Body of pancreas (tissue), 4 donors: ENCODE data around the gene APH1A. TPM values are rescaled to one million over a fixed set of nuclear protein-coding genes. Genes with fewer than 3 reads are reported as not detected.
A peak's percentile ranks its signal among the peaks of the same experiment; 100 is the strongest.

Experiments used
- ATAC-seq: fragments of 150-250 bp; one replicate; pipeline ENCODE4 v1.9.1; 2016
- DNase-seq, 4 donors: peaks; one replicate each; pipeline ENCODE4 v3.0.0-alpha.2; 2019
- H3K27ac ChIP-seq, 4 donors: fragments of 200-600 bp; sonication (generic); 1 replicate in 3 of 4; 2 replicates in 1 of 4; pipeline versions ENCODE4 v1.5.1 to v1.6.1; 2016 to 2019; ENCODE audit warnings: mild to moderate bottlenecking in 1 of 4, mixed read lengths in 1 of 4, moderate library complexity in 1 of 4
- H3K27me3 ChIP-seq, 2 donors: fragments of 200-600 bp; sonication (generic); one replicate each; pipeline ENCODE4 v1.6.0; 2016; ENCODE audit warnings: mild to moderate bottlenecking in 1 of 2
- H3K36me3 ChIP-seq, 2 donors: fragments of 200-600 bp; sonication (generic); replicated peaks in 1 of 2; 2 replicates each; pipeline ENCODE4 v1.5.1; 2016; ENCODE audit warnings: low read depth in 2 of 2; ENCODE audit not compliant: insufficient read depth in 1 of 2
- H3K4me1 ChIP-seq: fragments of 200-600 bp; sonication (generic); one replicate; pipeline ENCODE4 v1.6.0; 2016
- H3K4me3 ChIP-seq, 2 donors: fragments of 200-600 bp; sonication (generic); 1 replicate in 1 of 2; 2 replicates in 1 of 2; pipeline ENCODE4 v1.5.1; 2016 to 2019
- H3K9me3 ChIP-seq, 3 donors: fragments of 200-600 bp; sonication (generic); 1 replicate in 2 of 3; 2 replicates in 1 of 3; pipeline ENCODE4 v1.5.1; 2016
- POLR2A ChIP-seq, 3 donors: fragments of 450-650 bp; IDR thresholded peaks; one replicate each; pipeline ENCODE4 v1.6.1; 2016; ENCODE audit warnings: antibody characterized with exemption in 3 of 3, mild to moderate bottlenecking in 2 of 3
- WGBS, 2 donors: methylation state at CpG; one replicate each; pipeline ENCODE4 v1.1.5; 2017; 5-methylcytosine and 5-hydroxymethylcytosine counted together
- intact Hi-C: fragments of 100-400 bp; cut with DNase I; formaldehyde crosslinking; loops from one replicate; pipeline ENCODE4 v1.15.1; 2023
- total RNA-seq, 2 donors: library from RNA; depleted of rRNA; stranded (reverse); fragments of >200 nt; gene quantifications; one replicate each; pipeline ENCODE4 v1.1.0, GENCODE V29; 2016
- TF ChIP-seq, protein P1 (sequence below), 7 experiments: fragments of 450-650 bp in 4 of 7; fragments of 200-600 bp in 3 of 7; sonication (generic) in 3 of 7; IDR thresholded peaks; one replicate each; pipeline ENCODE4 v1.5.1; 2016 to 2019; ENCODE audit warnings: antibody characterized with exemption in 7 of 7

Gene APH1A
- total RNA-seq, 2 donors from 2014 or later: 33.0 to 56.6 TPM

DNA sequence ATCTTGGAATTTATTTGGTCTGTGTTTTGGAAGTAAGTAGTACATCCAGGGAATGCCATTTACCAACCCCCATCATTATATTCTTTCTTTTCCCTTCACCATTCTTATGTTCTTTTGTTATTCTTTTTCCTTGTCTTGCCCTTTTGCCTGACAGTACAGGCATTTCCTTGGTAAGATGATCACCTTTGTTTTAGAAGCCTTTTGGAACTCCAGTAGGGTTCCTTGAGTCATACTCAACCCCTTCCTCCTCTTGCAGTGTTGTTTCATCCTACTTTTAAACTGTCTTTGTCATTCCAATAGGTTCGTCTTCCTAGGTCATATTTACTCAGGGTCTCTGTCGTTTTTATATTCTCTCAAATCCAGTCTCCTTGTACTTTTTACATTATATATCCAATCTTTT, 34.1 kb upstream of the APH1A start:
- Histone ChIP-seq H3K36me3 (peaks cover 11 to 14% of the 10 kb centered on the region in 2 donors), H3K4me3 (no peak overlapping the region), H3K9me3 (no peaks in the 10 kb centered on the region), H3K4me1 (no peaks in the 10 kb centered on the region), H3K27me3 (no peaks in the 10 kb centered on the region), H3K27ac (no peak overlapping the region)
- ATAC-seq: no peak
- TF ChIP-seq POLR2A (IDR thresholded peaks at IDR 0.05): no peak
- TF ChIP-seq, protein P1, sequence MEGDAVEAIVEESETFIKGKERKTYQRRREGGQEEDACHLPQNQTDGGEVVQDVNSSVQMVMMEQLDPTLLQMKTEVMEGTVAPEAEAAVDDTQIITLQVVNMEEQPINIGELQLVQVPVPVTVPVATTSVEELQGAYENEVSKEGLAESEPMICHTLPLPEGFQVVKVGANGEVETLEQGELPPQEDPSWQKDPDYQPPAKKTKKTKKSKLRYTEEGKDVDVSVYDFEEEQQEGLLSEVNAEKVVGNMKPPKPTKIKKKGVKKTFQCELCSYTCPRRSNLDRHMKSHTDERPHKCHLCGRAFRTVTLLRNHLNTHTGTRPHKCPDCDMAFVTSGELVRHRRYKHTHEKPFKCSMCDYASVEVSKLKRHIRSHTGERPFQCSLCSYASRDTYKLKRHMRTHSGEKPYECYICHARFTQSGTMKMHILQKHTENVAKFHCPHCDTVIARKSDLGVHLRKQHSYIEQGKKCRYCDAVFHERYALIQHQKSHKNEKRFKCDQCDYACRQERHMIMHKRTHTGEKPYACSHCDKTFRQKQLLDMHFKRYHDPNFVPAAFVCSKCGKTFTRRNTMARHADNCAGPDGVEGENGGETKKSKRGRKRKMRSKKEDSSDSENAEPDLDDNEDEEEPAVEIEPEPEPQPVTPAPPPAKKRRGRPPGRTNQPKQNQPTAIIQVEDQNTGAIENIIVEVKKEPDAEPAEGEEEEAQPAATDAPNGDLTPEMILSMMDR (IDR thresholded peaks at IDR 0.05): no peak
- intact Hi-C loops: no loop called here
- WGBS, 2 donors: 67 to 71% methylated on average over 2 of the region's 2 CpGs
- no peak for DNase-seq

DNA sequence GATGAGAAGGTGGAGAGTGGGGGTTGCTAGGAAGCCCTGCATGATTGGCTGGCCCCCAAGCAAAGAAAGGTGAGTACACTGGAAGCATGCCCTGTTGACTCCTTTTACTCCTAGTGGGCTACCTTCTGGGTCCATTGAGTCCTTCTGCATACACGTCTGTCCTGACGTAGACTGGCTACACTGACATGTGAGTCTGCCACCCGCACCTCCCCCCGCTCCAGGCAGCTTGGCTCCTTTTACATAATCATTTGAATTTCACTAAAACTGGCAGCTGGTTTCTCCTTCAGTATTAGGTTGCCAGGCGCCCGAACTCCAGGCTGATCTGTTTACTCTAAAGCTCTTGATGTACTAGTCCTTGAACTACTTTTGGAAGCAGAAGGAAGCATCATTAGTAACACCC, 33.5 kb upstream of the APH1A start:
- ATAC-seq: no peak
- Histone ChIP-seq H3K27me3 (no peaks in the 10 kb centered on the region), H3K27ac (no peak overlapping the region), H3K9me3 (no peaks in the 10 kb centered on the region), H3K4me3 (no peak overlapping the region), H3K4me1 (no peaks in the 10 kb centered on the region), H3K36me3 (peaks cover 7 to 14% of the 10 kb centered on the region in 2 donors)
- peak in 1 of 4 donors; percentile 19 for DNase-seq
- intact Hi-C loops: no loop called here
- 85 to 89% methylated on average over 6 of the region's 6 CpGs for WGBS, 2 donors
- no peak for TF ChIP-seq POLR2A (IDR thresholded peaks at IDR 0.05)
- TF ChIP-seq, protein P1 (IDR thresholded peaks at IDR 0.05): no peak

DNA sequence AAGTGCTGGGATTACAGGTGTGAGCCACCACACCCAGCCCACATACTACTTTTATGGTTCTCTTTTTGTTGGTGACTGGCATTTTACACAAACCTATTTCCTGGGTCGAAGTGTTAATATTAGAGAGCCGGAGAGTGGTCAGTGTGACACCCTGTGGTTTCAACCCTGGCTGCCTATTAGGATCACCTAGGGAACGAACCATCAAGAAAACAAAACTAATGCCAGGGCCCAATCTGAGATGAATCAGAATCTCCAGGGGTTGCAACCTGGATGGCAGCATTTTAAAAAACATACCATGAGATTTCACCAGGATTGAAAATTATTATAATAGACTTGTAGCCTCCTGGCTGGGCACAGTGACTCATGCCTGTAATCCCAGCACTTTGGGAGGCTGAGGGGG, 30.9 kb upstream of the APH1A start:
- WGBS, 2 donors: 95 to 100% methylated on average over 3 of the region's 3 CpGs
- no peaks in the 10 kb centered on the region for H3K27me3 ChIP-seq
- no peaks in the 10 kb centered on the region for H3K9me3 ChIP-seq
- TF ChIP-seq POLR2A (IDR thresholded peaks at IDR 0.05): no peak
- TF ChIP-seq, protein P1 (IDR thresholded peaks at IDR 0.05): no peak
- no peak overlapping the region for H3K27ac ChIP-seq
- no peak for ATAC-seq
- no peak overlapping the region for H3K4me3 ChIP-seq
- intact Hi-C loops: no loop called here
- H3K36me3 ChIP-seq: peaks cover 7 to 14% of the 10 kb centered on the region in 2 donors
- no peak for DNase-seq
- no peaks in the 10 kb centered on the region for H3K4me1 ChIP-seq

DNA sequence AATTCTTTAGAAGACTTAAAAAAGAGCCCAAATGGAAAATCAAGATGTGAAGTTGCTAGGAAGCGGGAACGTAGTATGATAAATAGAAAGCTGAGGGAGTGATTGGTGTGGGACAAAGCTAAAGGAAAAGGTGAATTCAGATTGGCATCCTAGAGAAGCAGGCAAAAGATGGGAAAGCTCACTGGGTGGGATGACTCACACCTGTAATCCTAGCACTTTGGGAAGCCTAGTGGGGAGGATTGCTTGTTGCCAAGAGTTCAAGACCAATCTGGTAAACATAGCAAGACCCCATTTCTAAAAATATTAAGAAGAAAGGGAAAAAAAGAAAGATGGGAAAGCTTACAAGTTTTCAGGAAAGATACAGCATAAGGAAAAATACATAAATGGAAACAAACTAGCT, 26.7 kb upstream of the APH1A start:
- Histone ChIP-seq H3K4me1 (peaks cover 17% of the 10 kb centered on the region), H3K27ac (no peak overlapping the region), H3K36me3 (no peaks in the 10 kb centered on the region), H3K27me3 (no peaks in the 10 kb centered on the region), H3K4me3 (no peak overlapping the region), H3K9me3 (no peaks in the 10 kb centered on the region)
- no peak for TF ChIP-seq POLR2A (IDR thresholded peaks at IDR 0.05)
- TF ChIP-seq, protein P1 (IDR thresholded peaks at IDR 0.05): no peak
- DNase-seq: no peak
- WGBS, 2 donors: 98% methylated on average over 2 of the region's 2 CpGs
- intact Hi-C loops: no loop called here
- ATAC-seq: no peak

DNA sequence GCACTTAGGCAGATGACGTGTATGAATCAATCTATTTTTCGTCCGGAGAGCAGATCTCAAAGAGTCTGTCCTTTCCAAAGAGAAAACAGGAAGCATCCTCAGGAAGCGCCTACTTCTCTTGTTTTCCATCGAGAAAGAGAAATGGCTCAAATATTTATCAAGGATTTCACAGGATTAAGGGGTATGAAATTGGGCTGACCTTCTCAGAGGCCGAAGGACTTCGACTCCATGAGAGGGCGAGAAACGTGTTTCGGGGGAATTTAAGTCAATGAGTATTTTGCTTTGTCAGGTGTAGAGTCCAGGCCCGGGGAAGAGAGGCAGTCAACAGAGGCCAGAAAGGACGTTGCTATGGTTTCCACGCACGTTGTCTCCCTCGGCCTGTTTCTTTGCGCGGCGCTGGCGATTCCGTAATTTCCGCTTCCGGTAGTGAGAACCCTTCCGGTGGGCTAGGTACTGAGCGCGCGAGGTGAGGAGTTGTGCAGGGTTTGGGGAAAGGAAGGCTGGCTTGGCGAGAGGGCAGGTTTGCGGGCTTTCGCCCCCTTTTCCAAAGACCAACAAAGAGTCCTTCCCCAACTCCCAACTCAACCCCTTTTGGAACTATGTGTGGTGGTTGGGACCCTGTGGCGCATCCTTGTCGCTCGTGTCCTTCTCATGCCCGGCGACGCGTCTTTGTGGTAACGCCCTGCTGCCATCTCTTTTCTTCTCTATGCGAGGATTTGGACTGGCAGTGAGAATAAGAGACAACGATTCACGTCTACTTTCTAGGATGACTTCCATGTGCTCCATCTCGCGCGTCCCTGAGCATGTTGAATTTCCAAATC, 24.8 kb upstream of the APH1A start, which contains the start of gene MRPS21:
MRPS21 (plus strand) TSS at position 429 of the 821 bp plus-strand sequence. CDS start 506 bp downstream, outside the sequence.
- Histone ChIP-seq H3K27me3 (no peaks in the 10 kb centered on the region), H3K36me3 (no peaks in the 10 kb centered on the region), H3K4me3 (peak within 1 kb of the TSS in 1 of 2 donors; percentile 52), H3K27ac (peak within 1 kb of the TSS in 2 of 4 donors; percentile 70 to 79), H3K4me1 (peaks cover 17% of the 10 kb centered on the region), H3K9me3 (no peaks in the 10 kb centered on the region)
- ATAC-seq: peak; percentile 99
- TF ChIP-seq, protein P1 (IDR thresholded peaks at IDR 0.05): peak in 1 of 7 experiments; percentile 11
- peak in 2 of 3 donors; percentile 73 for TF ChIP-seq POLR2A (IDR thresholded peaks at IDR 0.05)
- DNase-seq: peak; percentile 88 to 93 (median 90)
- 4 to 8% methylated on average over 43 of the region's 43 CpGs for WGBS, 2 donors
- intact Hi-C loops: no loop called here
